Kidney epithelial cell (primary cell): ENCODE results near the gene LGI2. TPM values are rescaled to one million over a fixed set of nuclear protein-coding genes. Genes with fewer than 3 reads are reported as not detected.
"Not testable (repeated sequence)": the region's sequence is repeated elsewhere in the genome, so short reads cannot be mapped to it uniquely, and the experiment has no call there.

Source experiments
- DNase-seq: peaks from one replicate; pipeline ENCODE4 v3.0.0-alpha.2; 2010; ENCODE audit warnings: low read depth
- H3K27me3 ChIP-seq: 2 replicates; pipeline ENCODE4 v1.6.0; 2011; ENCODE audit warnings: low read length; ENCODE audit not compliant: control insufficient read depth, insufficient read depth
- H3K36me3 ChIP-seq: 2 replicates; pipeline ENCODE4 v1.5.1; 2011; ENCODE audit warnings: low read length; ENCODE audit not compliant: control insufficient read depth, insufficient read depth
- H3K4me3 ChIP-seq: 2 replicates; pipeline ENCODE4 v1.5.1; 2011; ENCODE audit warnings: low read depth, mild to moderate bottlenecking, control low read depth, low read length
- CTCF ChIP-seq: IDR thresholded peaks from 2 replicates; pipeline ENCODE4 v1.5.1; 2011; ENCODE audit warnings: mild to moderate bottlenecking, moderate library complexity, low read length, control low read depth, inconsistent platforms; ENCODE audit not compliant: insufficient read depth, poor library complexity, severe bottlenecking
- total RNA-seq: library from RNA; depleted of rRNA; stranded (reverse); fragments of >200 nt; gene quantifications from 2 replicates; pipeline ENCODE4 v1.2.3, GENCODE V29; 2015

LGI2 gene
- total RNA-seq, 1 donor from 2014 or later, result 0.25 TPM

- Histone ChIP-seq H3K27me3 (no peaks in the 10 kb centered on the region), H3K36me3 (no peaks in the 10 kb centered on the region), H3K4me3 (no peak overlapping the region)
- DNase-seq, result no peak
- TF ChIP-seq CTCF, result no peak
Observed at GRCh38 chr4:25058796-25059195, 28.1 kb upstream of the LGI2 start.

GRCh38 chr4:25057299-25057698, 26.6 kb upstream of the LGI2 start:
- DNase-seq, result no peak
- no peak for TF ChIP-seq CTCF
- no peaks in the 10 kb centered on the region for H3K36me3 ChIP-seq

DNA sequence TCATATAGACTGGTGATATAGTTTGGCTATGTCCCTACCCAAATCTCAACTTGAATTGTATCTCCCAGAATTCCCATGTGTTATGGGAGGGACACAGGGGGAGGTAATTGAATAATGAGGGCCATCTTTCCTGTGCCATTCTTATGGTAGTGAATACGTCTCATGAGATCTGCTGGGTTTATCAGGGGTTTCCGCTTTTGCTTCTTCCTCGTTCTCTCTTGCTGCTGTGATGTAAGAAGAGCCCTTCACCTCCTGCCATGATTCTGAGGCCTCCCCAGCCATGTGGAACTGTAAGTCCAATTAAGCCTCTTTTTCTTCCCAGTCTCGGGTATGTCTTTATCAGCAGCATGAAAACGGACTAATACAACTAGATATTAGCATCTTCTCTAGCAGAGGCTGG, 21.3 kb upstream of the LGI2 start:
- H3K27me3 ChIP-seq, H3K4me3 ChIP-seq, DNase-seq, H3K36me3 ChIP-seq: not testable (repeated sequence)

More at GRCh38 chr4:25057299-25057698, 26.6 kb upstream of the LGI2 start:
- no peak overlapping the region for H3K4me3 ChIP-seq
- H3K27me3 ChIP-seq, result no peaks in the 10 kb centered on the region

DNA sequence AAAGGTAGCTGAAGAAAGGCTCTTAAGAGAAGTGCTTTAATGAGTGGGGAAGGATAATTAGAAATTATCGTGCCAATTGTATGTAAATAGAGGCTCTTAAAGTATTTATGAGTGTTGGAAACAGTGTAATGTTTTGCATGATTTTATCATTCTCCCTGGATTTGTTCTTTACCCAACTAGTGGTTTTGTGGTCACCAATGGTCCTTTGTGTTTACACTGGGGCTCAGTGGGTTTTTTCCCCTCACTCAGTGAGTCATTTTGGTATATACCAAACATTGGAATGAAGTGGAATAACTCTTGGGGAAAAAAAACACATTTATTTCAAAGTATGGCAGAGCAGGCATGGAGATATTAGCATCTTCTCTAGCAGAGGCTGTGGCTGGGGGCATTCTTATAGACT, 20.8 kb upstream of the LGI2 start:
- TF ChIP-seq CTCF, result no peak
- Histone ChIP-seq H3K27me3 (no peaks in the 10 kb centered on the region), H3K36me3 (no peaks in the 10 kb centered on the region), H3K4me3 (no peak overlapping the region)
- no peak for DNase-seq

DNA sequence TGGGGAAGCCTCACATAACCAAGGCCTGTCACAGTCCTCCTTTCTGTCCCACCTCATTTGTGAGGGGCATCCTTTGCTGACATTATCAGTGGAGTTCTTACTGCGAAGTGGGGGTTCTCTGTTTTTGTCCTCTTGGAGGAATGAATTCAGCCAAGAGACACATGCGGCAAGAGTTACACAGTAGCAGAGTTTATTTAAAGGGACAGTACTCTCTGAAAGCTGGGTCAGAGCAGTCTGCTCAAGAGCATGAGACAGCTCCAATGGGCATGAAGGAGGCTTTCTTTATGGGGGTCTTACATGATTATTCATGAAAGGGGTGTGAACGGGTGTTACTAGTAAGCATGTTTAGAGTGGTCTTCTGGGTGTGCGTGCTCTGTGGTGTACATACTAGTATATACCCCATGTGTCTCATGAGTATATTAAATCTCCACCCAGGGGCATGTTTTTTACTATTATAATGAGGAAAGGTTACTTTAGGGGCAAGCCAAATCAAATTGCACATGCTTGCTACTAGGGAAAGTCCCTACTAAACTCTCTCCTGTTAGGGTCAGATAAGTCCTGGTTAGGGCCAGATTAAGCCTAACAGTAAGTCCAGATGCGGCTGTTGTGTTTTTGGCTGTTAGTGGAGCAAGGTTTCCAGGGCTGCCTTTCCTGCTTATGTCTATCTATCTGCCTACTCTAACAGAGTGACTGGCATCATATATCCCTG, 19.8 kb upstream of the LGI2 start:
- no peaks in the 10 kb centered on the region for H3K36me3 ChIP-seq
- H3K4me3 ChIP-seq, result no peak overlapping the region
- H3K27me3 ChIP-seq, result no peaks in the 10 kb centered on the region
- TF ChIP-seq CTCF, result no peak
- DNase-seq, result no peak

GRCh38 chr4:25043548-25043947, 12.8 kb upstream of the LGI2 start:
- no peak for TF ChIP-seq CTCF
- no peak for DNase-seq
- Histone ChIP-seq H3K4me3 (no peak overlapping the region), H3K27me3 (peaks cover 14% of the 10 kb centered on the region), H3K36me3 (no peaks in the 10 kb centered on the region)
